ENCODE data around the gene ZMIZ1.
A peak's percentile ranks its signal among the peaks of the same experiment; 100 is the strongest.

Gene ZMIZ1

GRCh38 chr10:79101560-79102497, 33.1 kb downstream of the ZMIZ1 start:
- no peak for DNase-seq

- no peak for DNase-seq
Measured at GRCh38 chr10:79102498-79102874, 33.7 kb downstream of the ZMIZ1 start.

- DNase-seq = no peak
Measured at GRCh38 chr10:79103129-79103528, 34.4 kb downstream of the ZMIZ1 start.

- DNase-seq = no peak
Measured at GRCh38 chr10:79103585-79103984, 34.8 kb downstream of the ZMIZ1 start.

- no peak for DNase-seq
Measured at GRCh38 chr10:79105150-79105739, 36.5 kb downstream of the ZMIZ1 start.

GRCh38 chr10:79105818-79106217, 37.1 kb downstream of the ZMIZ1 start:
- no peak for DNase-seq

GRCh38 chr10:79106256-79107050, 37.7 kb downstream of the ZMIZ1 start:
- DNase-seq = no peak

- DNase-seq = no peak
Measured at GRCh38 chr10:79107736-79108264, 39.0 kb downstream of the ZMIZ1 start.

GRCh38 chr10:79108728-79109127, 40.0 kb downstream of the ZMIZ1 start:
- DNase-seq = no peak

- no peak for DNase-seq
Measured at GRCh38 chr10:79111427-79111826, 42.7 kb downstream of the ZMIZ1 start.

GRCh38 chr10:79111846-79112614, 43.3 kb downstream of the ZMIZ1 start:
- DNase-seq = no peak

GRCh38 chr10:79112881-79113431, 44.2 kb downstream of the ZMIZ1 start:
- peak; percentile 70 for DNase-seq

GRCh38 chr10:79113827-79114226, 45.1 kb downstream of the ZMIZ1 start:
- DNase-seq = no peak

GRCh38 chr10:79115302-79115701, 46.5 kb downstream of the ZMIZ1 start:
- no peak for DNase-seq

GRCh38 chr10:79116368-79116767, 47.6 kb downstream of the ZMIZ1 start:
- DNase-seq = no peak

GRCh38 chr10:79116801-79117723, 48.3 kb downstream of the ZMIZ1 start:
- no peak for DNase-seq

- DNase-seq = no peak
Measured at GRCh38 chr10:79118286-79119202, 49.8 kb downstream of the ZMIZ1 start.

GRCh38 chr10:79119306-79119705, 50.5 kb downstream of the ZMIZ1 start:
- no peak for DNase-seq

GRCh38 chr10:79123547-79123963, 54.8 kb downstream of the ZMIZ1 start:
- no peak for DNase-seq

- DNase-seq = no peak
Measured at GRCh38 chr10:79124066-79124465, 55.3 kb downstream of the ZMIZ1 start.

Measured in amniotic stem cell (primary cell).